GM23338 (cell line): ENCODE results near the gene APPL2. TPM values are rescaled to one million over a fixed set of nuclear protein-coding genes. Genes with fewer than 3 reads are reported as not detected.

Source experiments
- ATAC-seq: fragments of 200-7000 bp; cut with Tn5 transposase; 3 replicates; pipeline ENCODE4 v1.9.1; 2020
- DNase-seq: peaks from one replicate; pipeline ENCODE4 v3.0.0-alpha.2; 2015; ENCODE audit warnings: low spot score
- H2AFZ ChIP-seq: fragments of 200-600 bp; sonication (generic); 2 replicates; pipeline ENCODE4 v1.8.0; 2016; ENCODE audit warnings: antibody characterized with exemption, mild to moderate bottlenecking, moderate library complexity
- H3F3A ChIP-seq: fragments of 200-600 bp; sonication (generic); replicated peaks from 2 replicates; pipeline ENCODE4 v1.8.0; 2017; ENCODE audit warnings: antibody characterized with exemption, mixed run types, low read depth
- H3K27ac ChIP-seq: fragments of 200-600 bp; sonication (generic); 2 replicates; pipeline ENCODE4 v1.6.1; 2016; ENCODE audit warnings: low read depth
- H3K27me3 ChIP-seq: fragments of 200-600 bp; sonication (generic); 2 replicates; pipeline ENCODE4 v1.8.0; 2016; ENCODE audit warnings: mild to moderate bottlenecking, mixed run types, moderate library complexity; ENCODE audit not compliant: insufficient read depth
- H3K36me3 ChIP-seq: fragments of 200-600 bp; sonication (generic); 2 replicates; pipeline ENCODE4 v1.8.0; 2016; ENCODE audit warnings: mild to moderate bottlenecking; ENCODE audit not compliant: insufficient read depth
- H3K4me1 ChIP-seq: fragments of 200-600 bp; sonication (generic); 2 replicates; pipeline ENCODE4 v1.8.0; 2016; ENCODE audit warnings: mild to moderate bottlenecking, moderate library complexity; ENCODE audit not compliant: insufficient read depth
- H3K4me2 ChIP-seq: fragments of 200-600 bp; sonication (generic); 2 replicates; pipeline ENCODE4 v1.7.1; 2017; ENCODE audit warnings: mixed run types
- H3K4me3 ChIP-seq: fragments of 200-600 bp; sonication (generic); 2 replicates; pipeline ENCODE4 v1.6.1; 2016; ENCODE audit warnings: mixed run types
- H3K79me2 ChIP-seq: fragments of 200-600 bp; sonication (generic); replicated peaks from 2 replicates; pipeline ENCODE4 v1.8.0; 2017; ENCODE audit warnings: mild to moderate bottlenecking; ENCODE audit not compliant: insufficient read depth
- H3K9me2 ChIP-seq: fragments of 200-600 bp; sonication (generic); 2 replicates; pipeline ENCODE4 v1.8.0; 2017; ENCODE audit not compliant: insufficient read depth
- H4K20me1 ChIP-seq: fragments of 200-600 bp; sonication (generic); replicated peaks from 2 replicates; pipeline ENCODE4 v1.8.0; 2017; ENCODE audit warnings: mild to moderate bottlenecking; ENCODE audit not compliant: insufficient read depth
- H3K27ac Mint-ChIP-seq: 2 replicates; pipeline ENCODE4 v1.8.0; 2020; ENCODE audit warnings: inconsistent platforms, mild to moderate bottlenecking, moderate library complexity, mixed read lengths
- H3K27me3 Mint-ChIP-seq: 3 replicates; pipeline ENCODE4 v1.8.0; 2022; ENCODE audit warnings: low read depth, mild to moderate bottlenecking, moderate library complexity, mixed read lengths, inconsistent platforms; ENCODE audit not compliant: insufficient read depth, poor library complexity
- H3K36me3 Mint-ChIP-seq: 3 replicates; pipeline ENCODE4 v1.8.0; 2021; ENCODE audit warnings: low read depth, mild to moderate bottlenecking, inconsistent platforms, moderate library complexity, mixed read lengths
- H3K4me1 Mint-ChIP-seq: 3 replicates; pipeline ENCODE4 v1.8.0; 2020; ENCODE audit warnings: mild to moderate bottlenecking, inconsistent platforms, mixed read lengths
- H3K4me3 Mint-ChIP-seq: 3 replicates; pipeline ENCODE4 v1.8.0; 2021; ENCODE audit warnings: moderate library complexity, mild to moderate bottlenecking, inconsistent platforms, mixed read lengths
- H3K9me3 Mint-ChIP-seq: 3 replicates; pipeline ENCODE4 v1.8.0; 2020; ENCODE audit warnings: moderate library complexity, mild to moderate bottlenecking, inconsistent platforms, mixed read lengths
- CREB1 ChIP-seq: fragments of 250-450 bp; sonication (Bioruptor Pico); IDR thresholded peaks from 2 replicates; pipeline ENCODE4 v1.5.0; 2020; ENCODE audit warnings: low read depth, mild to moderate bottlenecking, moderate library complexity
- EZH2 ChIP-seq: fragments of 200-600 bp; sonication (generic); IDR thresholded peaks from one replicate; pipeline ENCODE4 v1.8.0; 2017; ENCODE audit warnings: antibody characterized with exemption, mild to moderate bottlenecking, low read depth; ENCODE audit not compliant: unreplicated experiment
- EZH2phosphoT487 ChIP-seq: fragments of 200-600 bp; sonication (generic); IDR thresholded peaks from one replicate; pipeline ENCODE4 v1.8.1; 2018; ENCODE audit warnings: antibody characterized with exemption; ENCODE audit not compliant: unreplicated experiment
- NANOG ChIP-seq: IDR thresholded peaks from 2 replicates; pipeline ENCODE4 v1.6.1; 2016; ENCODE audit warnings: antibody characterized with exemption, borderline replicate concordance
- POLR2AphosphoS5 ChIP-seq: IDR thresholded peaks from 2 replicates; pipeline ENCODE4 v1.6.1; 2016; ENCODE audit warnings: antibody characterized with exemption, low read depth
- STAT1 ChIP-seq: IDR thresholded peaks from one replicate; pipeline ENCODE4 v1.6.1; 2016; ENCODE audit warnings: antibody characterized with exemption; ENCODE audit not compliant: unreplicated experiment
- ZNF114 ChIP-seq: fragments of 250-450 bp; sonication (Bioruptor Pico); IDR thresholded peaks from 2 replicates; pipeline ENCODE4 v1.5.0; 2020; ENCODE audit warnings: mild to moderate bottlenecking, moderate library complexity
- polyA plus RNA-seq: library from polyadenylated mRNA; unstranded; fragments of >200 nt; fragmentation: Nextera tagmentation; extraction: Ambion mirVana; gene quantifications from 2 replicates; pipeline ENCODE4 v1.2.1, GENCODE V29; 2016
- total RNA-seq: library from RNA; depleted of rRNA; stranded (reverse); fragments of >200 nt; shearing (Covaris generic); gene quantifications from 2 replicates; pipeline ENCODE4 v1.2.3, GENCODE V29; 2014
- TF ChIP-seq, protein P1 (sequence below): IDR thresholded peaks from 2 replicates; pipeline ENCODE4 v1.6.1; 2016; ENCODE audit warnings: antibody characterized with exemption
- TF ChIP-seq, protein P2 (sequence below): IDR thresholded peaks from one replicate; pipeline ENCODE4 v1.6.1; 2018; ENCODE audit warnings: antibody characterized with exemption; ENCODE audit not compliant: unreplicated experiment
- TF ChIP-seq, protein P3 (sequence below), 2 experiments: fragments of 200-600 bp in 1 of 2; sonication (generic) in 1 of 2; conservative IDR thresholded peaks; 2 replicates each; pipeline versions ENCODE4 v1.5.1 to v1.6.1; 2016 to 2017; ENCODE audit warnings: antibody characterized with exemption in 2 of 2, low read depth in 2 of 2, mild to moderate bottlenecking in 2 of 2, moderate library complexity in 1 of 2
- TF ChIP-seq, protein P4 (sequence below): fragments of 250-450 bp; sonication (Bioruptor Pico); IDR thresholded peaks from 2 replicates; pipeline ENCODE4 v1.5.0; 2020; ENCODE audit warnings: mild to moderate bottlenecking, moderate library complexity

Gene APPL2
- total and polyA plus RNA-seq, 2 experiments from 2014 or later = 9.3 to 17.4 TPM

DNA sequence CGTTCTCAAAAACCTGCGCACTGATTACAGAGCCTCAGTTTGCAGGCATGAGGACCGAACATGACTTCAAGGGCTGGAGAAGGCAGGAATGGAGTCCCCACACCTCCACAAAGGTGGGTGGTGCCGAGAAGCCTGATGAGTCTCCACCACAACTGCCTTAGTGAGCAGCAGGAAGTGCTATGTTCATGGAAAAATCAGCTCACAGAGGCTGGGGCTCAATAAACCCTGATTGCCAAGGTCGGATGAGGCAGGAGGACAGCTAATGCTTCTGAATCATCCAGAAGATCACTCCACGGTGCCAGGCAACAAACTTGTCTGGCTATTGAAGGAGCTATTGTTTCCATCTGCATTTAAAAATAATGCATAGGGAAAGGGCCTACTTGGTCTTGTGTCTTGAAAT is 31.1 kb downstream of the APPL2 start (continued):
- TF ChIP-seq, protein P1, sequence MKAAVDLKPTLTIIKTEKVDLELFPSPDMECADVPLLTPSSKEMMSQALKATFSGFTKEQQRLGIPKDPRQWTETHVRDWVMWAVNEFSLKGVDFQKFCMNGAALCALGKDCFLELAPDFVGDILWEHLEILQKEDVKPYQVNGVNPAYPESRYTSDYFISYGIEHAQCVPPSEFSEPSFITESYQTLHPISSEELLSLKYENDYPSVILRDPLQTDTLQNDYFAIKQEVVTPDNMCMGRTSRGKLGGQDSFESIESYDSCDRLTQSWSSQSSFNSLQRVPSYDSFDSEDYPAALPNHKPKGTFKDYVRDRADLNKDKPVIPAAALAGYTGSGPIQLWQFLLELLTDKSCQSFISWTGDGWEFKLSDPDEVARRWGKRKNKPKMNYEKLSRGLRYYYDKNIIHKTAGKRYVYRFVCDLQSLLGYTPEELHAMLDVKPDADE = no peak
- TF ChIP-seq EZH2 (no peak), ZNF114 (CRISPR knock-in tag) (no peak)

DNA sequence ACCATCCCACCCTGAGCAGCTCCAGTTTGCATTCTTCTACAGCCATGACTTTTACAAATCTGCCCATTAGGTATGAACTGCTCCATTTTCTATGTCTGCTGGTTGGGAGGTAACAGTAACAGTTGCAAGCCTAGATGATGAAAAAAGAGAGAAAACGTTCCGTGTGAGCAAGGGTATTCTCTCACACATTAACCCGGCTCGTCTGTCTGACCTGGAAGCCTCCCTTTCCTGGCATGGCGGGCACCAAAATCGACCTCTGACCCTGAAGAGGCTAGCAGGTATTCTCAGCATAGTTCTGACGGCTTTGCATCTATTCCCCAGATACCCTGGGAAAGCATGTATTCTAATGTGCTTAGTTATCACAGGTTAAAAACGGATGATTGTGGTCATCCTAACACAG is 31.8 kb downstream of the APPL2 start:
- H3K4me2 ChIP-seq = no peak overlapping the region
- no peak overlapping the region for H3K4me3 Mint-ChIP-seq
- no peaks in the 10 kb centered on the region for H3K27me3 ChIP-seq
- no peaks in the 10 kb centered on the region for H3K79me2 ChIP-seq
- no peaks in the 10 kb centered on the region; the same call in 2 of the 3 replicates for H3K9me3 Mint-ChIP-seq
- no peaks in the 10 kb centered on the region for H3F3A ChIP-seq
- ATAC-seq = no peak
- H4K20me1 ChIP-seq = no peaks in the 10 kb centered on the region; the same call in 1 of the 2 replicates
- H3K4me1 Mint-ChIP-seq = peaks cover 5% of the 10 kb centered on the region
- H3K27me3 Mint-ChIP-seq = peaks cover 3% of the 10 kb centered on the region
- H3K36me3 ChIP-seq = peaks cover 8% of the 10 kb centered on the region
- DNase-seq = no peak
- no peak overlapping the region for H3K27ac Mint-ChIP-seq
- H3K27ac ChIP-seq = no peak overlapping the region
- H3K4me3 ChIP-seq = no peak overlapping the region
- no peak overlapping the region for H2AFZ ChIP-seq
- peaks cover 27% of the 10 kb centered on the region for H3K36me3 Mint-ChIP-seq
- H3K4me1 ChIP-seq = peaks cover 4% of the 10 kb centered on the region; the same call in 1 of the 2 replicates
- H3K9me2 ChIP-seq = no peaks in the 10 kb centered on the region
- TF ChIP-seq STAT1 (no peak), NANOG (no peak), EZH2phosphoT487 (no peak), CREB1 (CRISPR knock-in tag) (no peak), ZNF114 (CRISPR knock-in tag) (no peak), EZH2 (no peak), POLR2AphosphoS5 (no peak)
- TF ChIP-seq, protein P2, sequence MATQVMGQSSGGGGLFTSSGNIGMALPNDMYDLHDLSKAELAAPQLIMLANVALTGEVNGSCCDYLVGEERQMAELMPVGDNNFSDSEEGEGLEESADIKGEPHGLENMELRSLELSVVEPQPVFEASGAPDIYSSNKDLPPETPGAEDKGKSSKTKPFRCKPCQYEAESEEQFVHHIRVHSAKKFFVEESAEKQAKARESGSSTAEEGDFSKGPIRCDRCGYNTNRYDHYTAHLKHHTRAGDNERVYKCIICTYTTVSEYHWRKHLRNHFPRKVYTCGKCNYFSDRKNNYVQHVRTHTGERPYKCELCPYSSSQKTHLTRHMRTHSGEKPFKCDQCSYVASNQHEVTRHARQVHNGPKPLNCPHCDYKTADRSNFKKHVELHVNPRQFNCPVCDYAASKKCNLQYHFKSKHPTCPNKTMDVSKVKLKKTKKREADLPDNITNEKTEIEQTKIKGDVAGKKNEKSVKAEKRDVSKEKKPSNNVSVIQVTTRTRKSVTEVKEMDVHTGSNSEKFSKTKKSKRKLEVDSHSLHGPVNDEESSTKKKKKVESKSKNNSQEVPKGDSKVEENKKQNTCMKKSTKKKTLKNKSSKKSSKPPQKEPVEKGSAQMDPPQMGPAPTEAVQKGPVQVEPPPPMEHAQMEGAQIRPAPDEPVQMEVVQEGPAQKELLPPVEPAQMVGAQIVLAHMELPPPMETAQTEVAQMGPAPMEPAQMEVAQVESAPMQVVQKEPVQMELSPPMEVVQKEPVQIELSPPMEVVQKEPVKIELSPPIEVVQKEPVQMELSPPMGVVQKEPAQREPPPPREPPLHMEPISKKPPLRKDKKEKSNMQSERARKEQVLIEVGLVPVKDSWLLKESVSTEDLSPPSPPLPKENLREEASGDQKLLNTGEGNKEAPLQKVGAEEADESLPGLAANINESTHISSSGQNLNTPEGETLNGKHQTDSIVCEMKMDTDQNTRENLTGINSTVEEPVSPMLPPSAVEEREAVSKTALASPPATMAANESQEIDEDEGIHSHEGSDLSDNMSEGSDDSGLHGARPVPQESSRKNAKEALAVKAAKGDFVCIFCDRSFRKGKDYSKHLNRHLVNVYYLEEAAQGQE = no peak
- TF ChIP-seq, protein P3, sequence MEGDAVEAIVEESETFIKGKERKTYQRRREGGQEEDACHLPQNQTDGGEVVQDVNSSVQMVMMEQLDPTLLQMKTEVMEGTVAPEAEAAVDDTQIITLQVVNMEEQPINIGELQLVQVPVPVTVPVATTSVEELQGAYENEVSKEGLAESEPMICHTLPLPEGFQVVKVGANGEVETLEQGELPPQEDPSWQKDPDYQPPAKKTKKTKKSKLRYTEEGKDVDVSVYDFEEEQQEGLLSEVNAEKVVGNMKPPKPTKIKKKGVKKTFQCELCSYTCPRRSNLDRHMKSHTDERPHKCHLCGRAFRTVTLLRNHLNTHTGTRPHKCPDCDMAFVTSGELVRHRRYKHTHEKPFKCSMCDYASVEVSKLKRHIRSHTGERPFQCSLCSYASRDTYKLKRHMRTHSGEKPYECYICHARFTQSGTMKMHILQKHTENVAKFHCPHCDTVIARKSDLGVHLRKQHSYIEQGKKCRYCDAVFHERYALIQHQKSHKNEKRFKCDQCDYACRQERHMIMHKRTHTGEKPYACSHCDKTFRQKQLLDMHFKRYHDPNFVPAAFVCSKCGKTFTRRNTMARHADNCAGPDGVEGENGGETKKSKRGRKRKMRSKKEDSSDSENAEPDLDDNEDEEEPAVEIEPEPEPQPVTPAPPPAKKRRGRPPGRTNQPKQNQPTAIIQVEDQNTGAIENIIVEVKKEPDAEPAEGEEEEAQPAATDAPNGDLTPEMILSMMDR (conservative IDR thresholded peaks at IDR 0.05; ENCODE audit: low read depth in 2 of 2) = no peak
- TF ChIP-seq, protein P4, sequence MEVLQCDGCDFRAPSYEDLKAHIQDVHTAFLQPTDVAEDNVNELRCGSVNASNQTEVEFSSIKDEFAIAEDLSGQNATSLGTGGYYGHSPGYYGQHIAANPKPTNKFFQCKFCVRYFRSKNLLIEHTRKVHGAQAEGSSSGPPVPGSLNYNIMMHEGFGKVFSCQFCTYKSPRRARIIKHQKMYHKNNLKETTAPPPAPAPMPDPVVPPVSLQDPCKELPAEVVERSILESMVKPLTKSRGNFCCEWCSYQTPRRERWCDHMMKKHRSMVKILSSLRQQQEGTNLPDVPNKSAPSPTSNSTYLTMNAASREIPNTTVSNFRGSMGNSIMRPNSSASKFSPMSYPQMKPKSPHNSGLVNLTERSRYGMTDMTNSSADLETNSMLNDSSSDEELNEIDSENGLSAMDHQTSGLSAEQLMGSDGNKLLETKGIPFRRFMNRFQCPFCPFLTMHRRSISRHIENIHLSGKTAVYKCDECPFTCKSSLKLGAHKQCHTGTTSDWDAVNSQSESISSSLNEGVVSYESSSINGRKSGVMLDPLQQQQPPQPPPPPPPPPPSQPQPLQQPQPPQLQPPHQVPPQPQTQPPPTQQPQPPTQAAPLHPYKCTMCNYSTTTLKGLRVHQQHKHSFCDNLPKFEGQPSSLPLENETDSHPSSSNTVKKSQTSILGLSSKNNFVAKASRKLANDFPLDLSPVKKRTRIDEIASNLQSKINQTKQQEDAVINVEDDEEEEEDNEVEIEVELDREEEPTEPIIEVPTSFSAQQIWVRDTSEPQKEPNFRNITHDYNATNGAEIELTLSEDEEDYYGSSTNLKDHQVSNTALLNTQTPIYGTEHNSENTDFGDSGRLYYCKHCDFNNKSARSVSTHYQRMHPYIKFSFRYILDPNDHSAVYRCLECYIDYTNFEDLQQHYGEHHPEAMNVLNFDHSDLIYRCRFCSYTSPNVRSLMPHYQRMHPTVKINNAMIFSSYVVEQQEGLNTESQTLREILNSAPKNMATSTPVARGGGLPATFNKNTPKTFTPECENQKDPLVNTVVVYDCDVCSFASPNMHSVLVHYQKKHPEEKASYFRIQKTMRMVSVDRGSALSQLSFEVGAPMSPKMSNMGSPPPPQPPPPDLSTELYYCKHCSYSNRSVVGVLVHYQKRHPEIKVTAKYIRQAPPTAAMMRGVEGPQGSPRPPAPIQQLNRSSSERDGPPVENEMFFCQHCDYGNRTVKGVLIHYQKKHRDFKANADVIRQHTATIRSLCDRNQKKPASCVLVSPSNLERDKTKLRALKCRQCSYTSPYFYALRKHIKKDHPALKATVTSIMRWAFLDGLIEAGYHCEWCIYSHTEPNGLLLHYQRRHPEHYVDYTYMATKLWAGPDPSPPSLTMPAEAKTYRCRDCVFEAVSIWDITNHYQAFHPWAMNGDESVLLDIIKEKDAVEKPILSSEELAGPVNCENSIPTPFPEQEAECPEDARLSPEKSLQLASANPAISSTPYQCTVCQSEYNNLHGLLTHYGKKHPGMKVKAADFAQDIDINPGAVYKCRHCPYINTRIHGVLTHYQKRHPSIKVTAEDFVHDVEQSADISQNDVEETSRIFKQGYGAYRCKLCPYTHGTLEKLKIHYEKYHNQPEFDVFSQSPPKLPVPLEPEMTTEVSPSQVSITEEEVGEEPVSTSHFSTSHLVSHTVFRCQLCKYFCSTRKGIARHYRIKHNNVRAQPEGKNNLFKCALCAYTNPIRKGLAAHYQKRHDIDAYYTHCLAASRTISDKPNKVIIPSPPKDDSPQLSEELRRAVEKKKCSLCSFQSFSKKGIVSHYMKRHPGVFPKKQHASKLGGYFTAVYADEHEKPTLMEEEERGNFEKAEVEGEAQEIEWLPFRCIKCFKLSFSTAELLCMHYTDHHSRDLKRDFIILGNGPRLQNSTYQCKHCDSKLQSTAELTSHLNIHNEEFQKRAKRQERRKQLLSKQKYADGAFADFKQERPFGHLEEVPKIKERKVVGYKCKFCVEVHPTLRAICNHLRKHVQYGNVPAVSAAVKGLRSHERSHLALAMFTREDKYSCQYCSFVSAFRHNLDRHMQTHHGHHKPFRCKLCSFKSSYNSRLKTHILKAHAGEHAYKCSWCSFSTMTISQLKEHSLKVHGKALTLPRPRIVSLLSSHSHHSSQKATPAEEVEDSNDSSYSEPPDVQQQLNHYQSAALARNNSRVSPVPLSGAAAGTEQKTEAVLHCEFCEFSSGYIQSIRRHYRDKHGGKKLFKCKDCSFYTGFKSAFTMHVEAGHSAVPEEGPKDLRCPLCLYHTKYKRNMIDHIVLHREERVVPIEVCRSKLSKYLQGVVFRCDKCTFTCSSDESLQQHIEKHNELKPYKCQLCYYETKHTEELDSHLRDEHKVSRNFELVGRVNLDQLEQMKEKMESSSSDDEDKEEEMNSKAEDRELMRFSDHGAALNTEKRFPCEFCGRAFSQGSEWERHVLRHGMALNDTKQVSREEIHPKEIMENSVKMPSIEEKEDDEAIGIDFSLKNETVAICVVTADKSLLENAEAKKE = no peak
- TF ChIP-seq, protein P1 = no peak
